HG03097 (cell line): ENCODE data around the gene DBH.

Experiments used
- ATAC-seq: cut with Tn5 transposase; IDR thresholded peaks from one replicate; pipeline ENCODE4 v1.9.1; 2021; ENCODE audit not compliant: unreplicated experiment, low FRiP score

The DBH gene

GRCh38 chr9:133635533-133636531, at the start of gene DBH:
Gene DBH (plus strand): TSS chr9:133636363. CDS start chr9:133636372, 9 bp downstream.
- no peak for ATAC-seq

- ATAC-seq, result no peak
Observed at GRCh38 chr9:133587051-133587450, 49.1 kb upstream of the DBH start.

GRCh38 chr9:133587466-133587865, 48.7 kb upstream of the DBH start:
- no peak for ATAC-seq

- ATAC-seq, result no peak
Observed at GRCh38 chr9:133589454-133590227, 46.5 kb upstream of the DBH start.

GRCh38 chr9:133590231-133590855, 45.8 kb upstream of the DBH start:
- ATAC-seq, result no peak

- ATAC-seq, result no peak
Observed at GRCh38 chr9:133591116-133591910, 44.9 kb upstream of the DBH start.

- no peak for ATAC-seq
Observed at GRCh38 chr9:133591985-133592384, 44.2 kb upstream of the DBH start.

- ATAC-seq, result no peak
Observed at GRCh38 chr9:133592731-133593409, 43.3 kb upstream of the DBH start.

- ATAC-seq, result no peak
Observed at GRCh38 chr9:133593587-133594253, 42.4 kb upstream of the DBH start.

GRCh38 chr9:133594310-133594709, 41.9 kb upstream of the DBH start:
- ATAC-seq, result no peak

- ATAC-seq, result no peak
Observed at GRCh38 chr9:133595910-133596309, 40.3 kb upstream of the DBH start.

GRCh38 chr9:133597316-133597957, 38.7 kb upstream of the DBH start:
- no peak for ATAC-seq

GRCh38 chr9:133598978-133599377, 37.2 kb upstream of the DBH start:
- no peak for ATAC-seq

GRCh38 chr9:133599470-133600173, 36.5 kb upstream of the DBH start:
- ATAC-seq, result no peak

GRCh38 chr9:133600739-133601138, 35.4 kb upstream of the DBH start:
- no peak for ATAC-seq

- ATAC-seq, result no peak
Observed at GRCh38 chr9:133601746-133602145, 34.4 kb upstream of the DBH start.

- ATAC-seq, result no peak
Observed at GRCh38 chr9:133602277-133602676, 33.9 kb upstream of the DBH start.
